Adrenal gland (tissue), 12 donors: ENCODE data around the gene PLXNA4. TPM values are rescaled to one million over a fixed set of nuclear protein-coding genes. Genes with fewer than 3 reads are reported as not detected.

Experiments used
- DNase-seq, 7 donors: peaks; one replicate each; pipeline ENCODE4 v3.0.0-alpha.2; 2019 to 2020
- H3K27ac ChIP-seq, 5 donors: fragments of 200-600 bp; sonication (generic) in 4 of 5; 1 replicate in 3 of 5; 2 replicates in 2 of 5; pipeline versions ENCODE4 v1.5.1 to v1.8.0; 2016 to 2020; ENCODE audit warnings: mild to moderate bottlenecking in 1 of 5
- H3K27me3 ChIP-seq: fragments of 200-600 bp; 2 replicates; pipeline ENCODE4 v1.8.0; 2021
- H3K36me3 ChIP-seq, 2 donors: fragments of 200-600 bp; replicated peaks in 1 of 2; 1 replicate in 1 of 2; 2 replicates in 1 of 2; pipeline versions ENCODE4 v1.5.1 to v1.8.0; 2018 to 2022
- H3K4me1 ChIP-seq, 2 donors: fragments of 200-600 bp; replicated peaks in 1 of 2; 1 replicate in 1 of 2; 2 replicates in 1 of 2; pipeline versions ENCODE4 v1.5.1 to v1.8.0; 2018 to 2021
- H3K4me3 ChIP-seq, 4 donors: fragments of 200-600 bp; sonication (generic) in 3 of 4; one replicate each; pipeline ENCODE4 v1.5.1; 2016 to 2018
- H3K9me3 ChIP-seq, 3 donors: fragments of 200-600 bp; sonication (generic) in 1 of 3; replicated peaks in 1 of 3; 1 replicate in 2 of 3; 2 replicates in 1 of 3; pipeline versions ENCODE4 v1.5.1 to v1.8.0; 2016 to 2021
- POLR2A ChIP-seq, 2 donors: fragments of 450-650 bp; IDR thresholded peaks; one replicate each; pipeline ENCODE4 v1.6.1; 2017; ENCODE audit warnings: antibody characterized with exemption in 2 of 2, mild to moderate bottlenecking in 2 of 2, moderate library complexity in 1 of 2
- WGBS, 4 donors: extraction: QIAGEN DNeasy Blood & Tissue Kit in 2 of 4; methylation state at CpG; one replicate each; pipeline versions ENCODE4 v1.1.5 to v1.1.7; 2013 to 2017; 5-methylcytosine and 5-hydroxymethylcytosine counted together
- intact Hi-C, 2 donors: fragments of 100-400 bp; cut with DNase I; formaldehyde crosslinking; loops; one replicate each; pipeline versions ENCODE4 v1.14.1 to v1.15.0; 2022 to 2023
- polyA plus RNA-seq, 3 donors: library from polyadenylated mRNA; stranded (reverse); fragments of 200-250 nt in 2 of 3; fragments of 350-450 nt in 1 of 3; fragmentation: Illumina TruSeq in 1 of 3; extraction: RNeasy Lipid Tissue Mini Kit (QIAGEN cat#74804) in 1 of 3; gene quantifications; one replicate each; pipeline ENCODE4 v1.2.3, GENCODE V29; 2013 to 2014
- total RNA-seq, 9 donors: library from RNA; depleted of rRNA in 4 of 9; stranded (reverse); fragments of >200 nt in 4 of 9; fragments of 120-200 nt in 1 of 9; fragmentation: NEBNext Ultra II Directional in 1 of 9; extraction: Animal tissue kit (Norgen Biotek cat#: 25700) in 1 of 9; gene quantifications; one replicate each; pipeline versions ENCODE4 v1.1.0 to v1.2.4, GENCODE V29; 2013 to 2023
- TF ChIP-seq, protein P1 (sequence below), 6 experiments: fragments of 450-650 bp in 4 of 6; fragments of 200-600 bp in 2 of 6; sonication (generic) in 1 of 6; IDR thresholded peaks; 1 replicate in 5 of 6; 2 replicates in 1 of 6; pipeline versions ENCODE4 v1.5.1 to v1.8.0; 2016 to 2021; ENCODE audit warnings: antibody characterized with exemption in 6 of 6, mild to moderate bottlenecking in 2 of 6, moderate library complexity in 1 of 6
- donor health status: healthy with polysubstance abuse.
- donor health status: Bipolar disorder and iron deficiency.
- donor health status: DM: yes; HTN: yes; CAD: no.
- donor health status: DM: no; HTN: no; CAD: no.
- donor health status: DM: no; HTN: no; CAD: no.
- donor health status: DM: yes; HTN: yes; CAD: no.

PLXNA4 gene
- total and polyA plus RNA-seq, 12 donors = 0.99 to 10.7 (median 3.6) TPM

DNA sequence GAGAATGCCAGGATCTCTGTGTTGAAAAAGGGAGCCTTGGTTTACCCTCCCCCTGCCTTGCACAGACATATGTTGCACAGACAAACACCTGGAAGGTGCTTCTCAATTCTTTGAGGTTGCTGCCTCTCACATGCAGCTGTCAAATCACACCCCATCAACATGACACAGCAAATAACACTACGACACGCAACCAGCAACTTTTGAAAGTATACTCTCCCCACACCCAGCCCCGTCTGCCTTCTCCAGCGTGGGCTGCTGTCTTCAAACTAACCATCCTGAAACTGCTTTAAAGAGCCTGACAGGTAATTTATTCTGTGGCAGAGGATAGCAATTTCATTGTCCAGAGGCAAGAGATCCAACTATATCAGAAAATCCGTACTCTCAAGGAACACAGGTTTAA lies 136.1 kb downstream of the PLXNA4 start:
- WGBS, 4 donors = 71 to 96% (median 85%) methylated on average over 5 of the region's 5 CpGs

DNA sequence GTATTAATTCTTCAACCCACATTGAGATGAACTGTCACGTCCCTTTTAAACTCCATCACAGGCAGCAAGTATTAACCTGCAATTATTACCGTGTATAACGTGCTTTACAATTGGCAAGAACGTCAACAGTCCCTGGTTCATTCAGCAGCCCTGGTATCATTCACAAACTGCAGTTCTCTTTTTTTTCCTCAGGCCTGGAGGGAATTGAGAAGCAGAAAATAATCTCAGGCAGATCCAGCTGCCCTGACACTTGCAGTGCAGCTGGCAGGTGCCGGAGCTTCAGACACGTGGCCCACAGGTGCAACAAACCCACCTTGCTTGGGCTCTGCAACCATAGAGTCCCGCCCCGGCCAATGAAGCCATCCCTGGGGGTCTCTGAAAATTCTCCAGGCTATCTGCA lies 137.3 kb downstream of the PLXNA4 start:
- Histone ChIP-seq H3K4me3 (no peak overlapping the region), H3K4me1 (no peaks in the 10 kb centered on the region), H3K9me3 (no peaks in the 10 kb centered on the region), H3K27me3 (no peaks in the 10 kb centered on the region), H3K36me3 (no peaks in the 10 kb centered on the region), H3K27ac (no peak overlapping the region)
- TF ChIP-seq POLR2A (IDR thresholded peaks at IDR 0.05) = no peak
- TF ChIP-seq, protein P1, sequence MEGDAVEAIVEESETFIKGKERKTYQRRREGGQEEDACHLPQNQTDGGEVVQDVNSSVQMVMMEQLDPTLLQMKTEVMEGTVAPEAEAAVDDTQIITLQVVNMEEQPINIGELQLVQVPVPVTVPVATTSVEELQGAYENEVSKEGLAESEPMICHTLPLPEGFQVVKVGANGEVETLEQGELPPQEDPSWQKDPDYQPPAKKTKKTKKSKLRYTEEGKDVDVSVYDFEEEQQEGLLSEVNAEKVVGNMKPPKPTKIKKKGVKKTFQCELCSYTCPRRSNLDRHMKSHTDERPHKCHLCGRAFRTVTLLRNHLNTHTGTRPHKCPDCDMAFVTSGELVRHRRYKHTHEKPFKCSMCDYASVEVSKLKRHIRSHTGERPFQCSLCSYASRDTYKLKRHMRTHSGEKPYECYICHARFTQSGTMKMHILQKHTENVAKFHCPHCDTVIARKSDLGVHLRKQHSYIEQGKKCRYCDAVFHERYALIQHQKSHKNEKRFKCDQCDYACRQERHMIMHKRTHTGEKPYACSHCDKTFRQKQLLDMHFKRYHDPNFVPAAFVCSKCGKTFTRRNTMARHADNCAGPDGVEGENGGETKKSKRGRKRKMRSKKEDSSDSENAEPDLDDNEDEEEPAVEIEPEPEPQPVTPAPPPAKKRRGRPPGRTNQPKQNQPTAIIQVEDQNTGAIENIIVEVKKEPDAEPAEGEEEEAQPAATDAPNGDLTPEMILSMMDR (IDR thresholded peaks at IDR 0.05) = no peak
- intact Hi-C loops = no loop called here
- no peak for DNase-seq
- 77 to 83% (median 82%) methylated on average over 7 to 8 of the region's 8 CpGs for WGBS, 4 donors

More for the DNA sequence above, 136.1 kb downstream of the PLXNA4 start:
- no peaks in the 10 kb centered on the region for H3K4me1 ChIP-seq
- no peaks in the 10 kb centered on the region for H3K27me3 ChIP-seq
- H3K27ac ChIP-seq = no peak overlapping the region
- no peaks in the 10 kb centered on the region for H3K9me3 ChIP-seq
- TF ChIP-seq, protein P1 (IDR thresholded peaks at IDR 0.05) = no peak
- no peak for TF ChIP-seq POLR2A (IDR thresholded peaks at IDR 0.05)
- H3K4me3 ChIP-seq = no peak overlapping the region
- DNase-seq = no peak
- H3K36me3 ChIP-seq = no peaks in the 10 kb centered on the region
- intact Hi-C loops = no loop called here

DNA sequence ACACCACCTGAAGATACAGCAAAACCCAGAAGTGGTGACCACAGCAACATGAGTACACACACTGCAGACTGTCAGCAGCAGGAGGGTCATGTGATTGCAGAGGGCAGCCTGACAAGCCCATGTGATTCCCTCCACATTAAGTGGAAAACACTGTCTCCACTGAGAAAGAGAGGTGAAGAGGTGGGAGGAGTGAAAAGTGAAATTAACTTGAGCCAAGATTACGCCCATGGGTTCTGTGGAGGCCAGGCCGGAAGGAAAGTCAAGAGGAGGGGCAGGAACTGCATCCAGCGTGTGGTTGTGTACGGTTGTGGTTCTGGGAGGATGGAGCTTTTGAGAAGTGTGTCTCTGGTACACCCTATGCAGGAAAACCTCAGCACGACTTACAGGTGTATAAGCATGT lies 138.5 kb downstream of the PLXNA4 start:
- 64 to 70% (median 67%) methylated on average over 5 of the region's 5 CpGs for WGBS, 4 donors
- no peak for TF ChIP-seq POLR2A (IDR thresholded peaks at IDR 0.05)
- TF ChIP-seq, protein P1 (IDR thresholded peaks at IDR 0.05) = no peak
- Histone ChIP-seq H3K27ac (no peak overlapping the region), H3K36me3 (no peaks in the 10 kb centered on the region), H3K4me3 (no peak overlapping the region), H3K27me3 (no peaks in the 10 kb centered on the region), H3K9me3 (no peaks in the 10 kb centered on the region), H3K4me1 (no peaks in the 10 kb centered on the region)
- intact Hi-C loops = no loop called here
- DNase-seq = no peak

DNA sequence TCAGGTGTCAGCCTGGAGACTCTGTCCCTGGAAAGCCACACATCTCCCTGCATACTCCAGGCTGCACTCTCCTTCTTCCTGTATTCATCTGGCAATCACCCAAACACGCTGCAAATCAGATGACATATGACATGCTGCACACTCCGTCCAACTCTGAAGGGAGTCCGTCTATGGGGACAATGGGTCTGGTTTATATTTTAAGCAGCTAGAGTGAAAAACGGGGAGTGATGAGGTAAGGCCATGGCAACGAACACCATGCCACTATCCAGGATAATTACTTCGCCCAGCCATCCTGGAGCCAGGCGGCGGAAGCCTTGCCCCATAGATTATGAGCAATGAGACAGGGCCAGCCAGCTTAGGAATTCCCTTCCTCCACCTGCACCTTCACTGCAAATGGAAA lies 140.1 kb downstream of the PLXNA4 start:
- no peak overlapping the region for H3K27ac ChIP-seq
- peak in 2 of 7 donors; percentile 30 to 76 for DNase-seq
- TF ChIP-seq, protein P1 (IDR thresholded peaks at IDR 0.05) = no peak
- TF ChIP-seq POLR2A (IDR thresholded peaks at IDR 0.05) = no peak
- H3K27me3 ChIP-seq = no peaks in the 10 kb centered on the region
- WGBS, 4 donors = 43 to 54% (median 45%) methylated on average over 8 of the region's 8 CpGs
- intact Hi-C loops = no loop called here
- H3K4me3 ChIP-seq = no peak overlapping the region
- H3K9me3 ChIP-seq = no peaks in the 10 kb centered on the region
- H3K36me3 ChIP-seq = no peaks in the 10 kb centered on the region
- H3K4me1 ChIP-seq = no peaks in the 10 kb centered on the region
